CD14-positive monocyte (primary cell): ENCODE measurements around the gene MXRA8. TPM values are rescaled to one million over a fixed set of nuclear protein-coding genes. Genes with fewer than 3 reads are reported as not detected.
A peak's percentile ranks its signal among the peaks of the same experiment; 100 is the strongest.

Experiments
- DNase-seq, 3 donors: peaks; one replicate each; pipeline ENCODE4 v3.0.0-alpha.2; 2011 to 2022
- H2AFZ ChIP-seq: 2 replicates; pipeline ENCODE4 v1.6.0; 2012; ENCODE audit warnings: mild to moderate bottlenecking, low read depth, low read length, inconsistent platforms; ENCODE audit not compliant: insufficient read depth, poor library complexity, severe bottlenecking
- H3K27ac ChIP-seq, 2 donors: 1 replicate in 1 of 2; 2 replicates in 1 of 2; pipeline ENCODE4 v1.5.1; 2012 to 2013; ENCODE audit warnings: low read length in 2 of 2, control low read depth in 1 of 2, inconsistent platforms in 1 of 2, low read depth in 1 of 2, mild to moderate bottlenecking in 1 of 2
- H3K27me3 ChIP-seq, 2 donors: one replicate each; pipeline versions ENCODE4 v1.6.0 to v1.6.1; 2011 to 2013; ENCODE audit warnings: low read length in 2 of 2; ENCODE audit not compliant: control insufficient read depth in 2 of 2, insufficient read depth in 2 of 2
- H3K36me3 ChIP-seq, 2 donors: replicated peaks in 1 of 2; 1 replicate in 1 of 2; 2 replicates in 1 of 2; pipeline versions ENCODE4 v1.5.1 to v1.6.1; 2012 to 2013; ENCODE audit warnings: low read length in 2 of 2, control low read depth in 1 of 2, inconsistent platforms in 1 of 2, mild to moderate bottlenecking in 1 of 2; ENCODE audit not compliant: insufficient read depth in 2 of 2, control insufficient read depth in 1 of 2
- H3K4me1 ChIP-seq, 2 donors: 1 replicate in 1 of 2; 2 replicates in 1 of 2; pipeline versions ENCODE4 v1.5.1 to v1.6.1; 2012 to 2013; ENCODE audit warnings: low read length in 2 of 2, control low read depth in 1 of 2, inconsistent platforms in 1 of 2, mild to moderate bottlenecking in 1 of 2, moderate library complexity in 1 of 2; ENCODE audit not compliant: insufficient read depth in 2 of 2, control insufficient read depth in 1 of 2
- H3K4me2 ChIP-seq: replicated peaks from 2 replicates; pipeline ENCODE3; 2012; ENCODE audit warnings: low read length, moderate library complexity, mild to moderate bottlenecking; ENCODE audit not compliant: poor library complexity, severe bottlenecking; ENCODE audit errors: extremely low read depth
- H3K4me3 ChIP-seq, 3 experiments: fragments of 200-600 bp in 1 of 3; sonication (generic) in 1 of 3; replicated peaks in 1 of 3; 1 replicate in 2 of 3; 2 replicates in 1 of 3; pipeline ENCODE4 v1.5.1; 2011 to 2013; ENCODE audit warnings: low read length in 3 of 3, mild to moderate bottlenecking in 3 of 3, control low read depth in 2 of 3, low read depth in 2 of 3, inconsistent platforms in 1 of 3, moderate library complexity in 1 of 3
- H3K79me2 ChIP-seq: 2 replicates; pipeline ENCODE4 v1.6.0; 2012; ENCODE audit warnings: mild to moderate bottlenecking, control low read depth, inconsistent platforms, low read length, moderate library complexity; ENCODE audit not compliant: insufficient read depth
- H3K9ac ChIP-seq: 2 replicates; pipeline ENCODE4 v1.6.0; 2017; ENCODE audit warnings: low read length, mild to moderate bottlenecking; ENCODE audit not compliant: insufficient read depth, poor library complexity, severe bottlenecking
- H3K9me3 ChIP-seq, 2 donors: replicated peaks in 1 of 2; 1 replicate in 1 of 2; 2 replicates in 1 of 2; pipeline versions ENCODE4 v1.5.1 to v1.6.1; 2012 to 2013; ENCODE audit warnings: low read length in 2 of 2, control low read depth in 1 of 2; ENCODE audit not compliant: control insufficient read depth in 1 of 2, insufficient read depth in 1 of 2
- H4K20me1 ChIP-seq: 2 replicates; pipeline ENCODE4 v1.6.0; 2012; ENCODE audit warnings: mild to moderate bottlenecking, low read length, control low read depth, moderate library complexity; ENCODE audit not compliant: insufficient read depth
- H3K27ac Mint-ChIP-seq, 7 donors: one replicate each; pipeline ENCODE4 v1.8.0; 2020; ENCODE audit warnings: mild to moderate bottlenecking in 7 of 7, mixed read lengths in 7 of 7, moderate library complexity in 6 of 7, inconsistent platforms in 2 of 7
- H3K27me3 Mint-ChIP-seq, 3 donors: one replicate each; pipeline ENCODE4 v1.8.0; 2021 to 2022; ENCODE audit warnings: low read depth in 3 of 3, mild to moderate bottlenecking in 3 of 3, mixed read lengths in 3 of 3, moderate library complexity in 3 of 3, inconsistent platforms in 1 of 3
- H3K36me3 Mint-ChIP-seq, 2 donors: one replicate each; pipeline ENCODE4 v1.8.0; 2020; ENCODE audit warnings: mixed read lengths in 2 of 2, inconsistent platforms in 1 of 2, mild to moderate bottlenecking in 1 of 2
- H3K4me1 Mint-ChIP-seq: one replicate; pipeline ENCODE4 v1.8.0; 2020; ENCODE audit warnings: mild to moderate bottlenecking, mixed read lengths
- H3K4me3 Mint-ChIP-seq, 2 donors: one replicate each; pipeline ENCODE4 v1.8.0; 2020; ENCODE audit warnings: mild to moderate bottlenecking in 2 of 2, mixed read lengths in 2 of 2, moderate library complexity in 1 of 2
- H3K9me3 Mint-ChIP-seq, 7 donors: one replicate each; pipeline ENCODE4 v1.8.0; 2020 to 2022; ENCODE audit warnings: mixed read lengths in 7 of 7, mild to moderate bottlenecking in 6 of 7, moderate library complexity in 6 of 7, inconsistent platforms in 2 of 7
- WGBS: methylation state at CpG from one replicate; pipeline ENCODE4 v1.1.5; 2013; ENCODE audit warnings: missing lambda C conversion rate; ENCODE audit not compliant: insufficient coverage; 5-methylcytosine and 5-hydroxymethylcytosine counted together
- intact Hi-C, 2 donors: fragments of 100-400 bp; cut with micrococcal nuclease; formaldehyde crosslinking; loops; one replicate each; pipeline versions ENCODE4 v1.15.0 to v1.15.1; 2023
- polyA plus RNA-seq, 3 donors: library from polyadenylated mRNA; depleted of rRNA in 1 of 3; unstranded in 2 of 3; stranded (reverse) in 1 of 3; fragments of 300-500 nt in 2 of 3; fragments of >200 nt in 1 of 3; fragmentation: Illumina TruSeq in 2 of 3; gene quantifications; 1 replicate in 2 of 3; 2 replicates in 1 of 3; pipeline ENCODE4 v1.2.3, GENCODE V29; 2012 to 2021
- TF ChIP-seq, protein P1 (sequence below): fragments of 200-600 bp; IDR thresholded peaks from one replicate; pipeline ENCODE4 v1.8.0; 2022; ENCODE audit warnings: antibody characterized with exemption, mild to moderate bottlenecking

The MXRA8 gene
- polyA plus RNA-seq, 3 donors: not detected

GRCh38 chr1:1337793-1338147, 20.6 kb downstream of the MXRA8 start:
- no peak overlapping the region for H3K27ac ChIP-seq
- no peak overlapping the region for H3K4me3 ChIP-seq
- no peaks in the 10 kb centered on the region for H3K27me3 ChIP-seq
- no peaks in the 10 kb centered on the region for H3K9me3 ChIP-seq
- H3K79me2 ChIP-seq: no peaks in the 10 kb centered on the region
- H3K36me3 ChIP-seq: peaks cover 9 to 29% of the 10 kb centered on the region in 2 donors
- peaks cover 9% of the 10 kb centered on the region for H4K20me1 ChIP-seq
- H3K4me3 Mint-ChIP-seq: no peak overlapping the region
- H3K9me3 Mint-ChIP-seq: peaks cover 0 to 1% (median 0%) of the 10 kb centered on the region in 7 donors
- TF ChIP-seq, protein P1, sequence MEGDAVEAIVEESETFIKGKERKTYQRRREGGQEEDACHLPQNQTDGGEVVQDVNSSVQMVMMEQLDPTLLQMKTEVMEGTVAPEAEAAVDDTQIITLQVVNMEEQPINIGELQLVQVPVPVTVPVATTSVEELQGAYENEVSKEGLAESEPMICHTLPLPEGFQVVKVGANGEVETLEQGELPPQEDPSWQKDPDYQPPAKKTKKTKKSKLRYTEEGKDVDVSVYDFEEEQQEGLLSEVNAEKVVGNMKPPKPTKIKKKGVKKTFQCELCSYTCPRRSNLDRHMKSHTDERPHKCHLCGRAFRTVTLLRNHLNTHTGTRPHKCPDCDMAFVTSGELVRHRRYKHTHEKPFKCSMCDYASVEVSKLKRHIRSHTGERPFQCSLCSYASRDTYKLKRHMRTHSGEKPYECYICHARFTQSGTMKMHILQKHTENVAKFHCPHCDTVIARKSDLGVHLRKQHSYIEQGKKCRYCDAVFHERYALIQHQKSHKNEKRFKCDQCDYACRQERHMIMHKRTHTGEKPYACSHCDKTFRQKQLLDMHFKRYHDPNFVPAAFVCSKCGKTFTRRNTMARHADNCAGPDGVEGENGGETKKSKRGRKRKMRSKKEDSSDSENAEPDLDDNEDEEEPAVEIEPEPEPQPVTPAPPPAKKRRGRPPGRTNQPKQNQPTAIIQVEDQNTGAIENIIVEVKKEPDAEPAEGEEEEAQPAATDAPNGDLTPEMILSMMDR: no peak
- no peaks in the 10 kb centered on the region for H3K4me1 ChIP-seq
- H3K4me1 Mint-ChIP-seq: no peaks in the 10 kb centered on the region
- intact Hi-C loops: no loop called here
- DNase-seq: no peak
- H3K27me3 Mint-ChIP-seq: peaks cover 0 to 6% (median 0%) of the 10 kb centered on the region in 3 donors
- H3K36me3 Mint-ChIP-seq: peaks cover 21 to 44% of the 10 kb centered on the region in 2 donors
- no peak overlapping the region for H2AFZ ChIP-seq
- H3K4me2 ChIP-seq: no peak overlapping the region
- WGBS: 98% methylated on average over 16 of the region's 18 CpGs
- H3K9ac ChIP-seq: no peak overlapping the region
- no peak overlapping the region for H3K27ac Mint-ChIP-seq

GRCh38 chr1:1336931-1337792, 21.2 kb downstream of the MXRA8 start:
- no peak for DNase-seq
- Histone ChIP-seq H3K27ac (no peak overlapping the region), H3K4me3 (no peak overlapping the region), H3K4me2 (no peak overlapping the region), H3K9ac (no peak overlapping the region), H3K36me3 (peaks cover 9 to 29% of the 10 kb centered on the region in 2 donors), H2AFZ (no peak overlapping the region), H3K27me3 (no peaks in the 10 kb centered on the region), H4K20me1 (peaks cover 4% of the 10 kb centered on the region), H3K9me3 (no peaks in the 10 kb centered on the region), H3K4me1 (no peaks in the 10 kb centered on the region), H3K79me2 (no peaks in the 10 kb centered on the region)
- WGBS: 95% methylated on average over 31 of the region's 32 CpGs
- H3K4me3 Mint-ChIP-seq: no peak overlapping the region
- H3K27me3 Mint-ChIP-seq: peaks cover 0 to 6% (median 0%) of the 10 kb centered on the region in 3 donors
- peak overlapping the region in 1 of 7 donors; percentile 80 for H3K27ac Mint-ChIP-seq
- TF ChIP-seq, protein P1: no peak
- H3K9me3 Mint-ChIP-seq: peaks cover 0 to 1% (median 0%) of the 10 kb centered on the region in 7 donors
- H3K36me3 Mint-ChIP-seq: peaks cover 21 to 44% of the 10 kb centered on the region in 2 donors
- no peaks in the 10 kb centered on the region for H3K4me1 Mint-ChIP-seq
- intact Hi-C loops: no loop called here
